Myocyte (in vitro differentiated cells): ENCODE results near the gene DNER. TPM values are rescaled to one million over a fixed set of nuclear protein-coding genes. Genes with fewer than 3 reads are reported as not detected.

Source experiments
- DNase-seq: peaks from one replicate; pipeline ENCODE4 v3.0.0-alpha.2; 2012; ENCODE audit warnings: low read depth
- total RNA-seq: library from RNA; depleted of rRNA; stranded (reverse); fragments of >200 nt; gene quantifications from 2 replicates; pipeline ENCODE4 v1.2.3, GENCODE V29; 2014

Gene DNER
- total RNA-seq, 1 donor from 2014 or later: 0.05 TPM

DNA sequence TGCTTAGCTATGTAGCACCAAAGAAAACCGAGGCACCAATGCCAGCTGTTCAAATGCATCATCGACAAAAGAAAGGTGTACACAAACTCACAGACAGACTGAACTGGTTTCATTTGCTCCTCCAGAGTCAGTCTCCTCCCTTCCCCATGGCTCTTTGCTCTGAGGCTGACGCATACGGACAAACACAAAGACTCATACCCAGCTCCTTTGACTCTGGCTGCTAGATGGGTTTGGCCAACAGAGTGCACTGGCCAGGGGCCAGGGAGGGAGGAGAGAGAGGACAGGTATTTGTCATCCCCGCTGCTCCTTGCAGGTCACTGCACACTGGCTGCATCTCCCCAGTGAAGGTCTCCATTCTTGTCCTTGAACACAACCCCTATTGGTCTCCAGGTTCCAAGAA lies 40.7 kb downstream of the DNER start:
- no peak for DNase-seq

DNA sequence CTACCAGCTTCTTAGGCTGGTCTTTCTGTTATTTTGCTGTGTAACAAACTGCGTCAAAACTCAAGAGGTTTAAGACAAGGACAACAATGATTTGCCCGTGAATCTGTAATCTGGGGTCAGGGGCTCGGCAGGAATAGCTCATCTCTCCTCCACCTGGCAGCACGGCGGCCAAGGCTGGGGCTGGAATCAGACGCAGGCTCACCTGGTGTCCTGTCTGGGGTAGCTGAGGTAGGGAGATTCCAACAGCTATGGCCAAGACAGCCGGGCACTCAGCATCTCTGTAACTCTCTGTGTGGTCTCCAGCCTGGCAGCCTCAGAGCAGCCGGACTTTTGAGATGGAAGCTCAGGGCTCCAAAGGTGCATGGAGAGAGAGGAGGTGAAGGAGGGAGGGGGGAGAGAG lies 42.3 kb downstream of the DNER start:
- no peak for DNase-seq

DNA sequence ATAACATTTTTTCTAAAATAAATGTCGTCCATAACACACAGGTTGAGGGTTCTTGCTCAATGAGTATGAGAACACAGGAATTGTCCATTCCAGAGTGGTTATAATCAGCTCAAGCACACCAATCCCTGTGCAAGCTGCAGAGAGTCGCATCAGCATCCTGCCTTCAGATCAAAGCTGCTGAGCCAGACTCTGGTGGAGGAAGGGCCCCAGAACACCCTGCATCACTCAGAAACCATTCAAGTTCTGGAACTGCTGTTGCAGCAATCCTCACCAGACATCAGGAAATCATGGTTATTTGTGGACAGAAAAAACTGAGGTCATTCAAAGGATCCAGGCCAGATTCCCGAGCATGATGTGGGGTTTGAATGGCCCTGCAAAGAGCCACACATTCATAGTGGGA lies 44.5 kb downstream of the DNER start:
- no peak for DNase-seq

DNA sequence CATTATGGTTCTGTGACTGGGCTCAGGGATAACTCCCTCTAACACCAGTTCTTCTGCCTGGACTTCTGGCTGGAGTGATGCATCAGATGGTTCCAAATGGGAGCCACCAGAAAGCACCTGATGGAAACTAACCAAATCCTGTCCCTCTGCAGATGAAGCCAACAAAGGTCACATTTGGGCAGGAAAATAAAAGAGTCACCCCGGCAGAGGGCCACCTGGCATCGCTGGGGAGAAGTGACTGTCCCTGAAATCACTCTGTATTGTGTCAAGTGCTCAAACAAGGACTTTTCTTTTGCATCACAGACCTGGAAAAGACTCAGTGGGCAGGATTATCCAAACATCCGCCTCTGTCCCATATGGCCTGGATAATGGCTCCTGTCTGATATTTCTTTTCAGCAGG lies 47.5 kb downstream of the DNER start:
- DNase-seq: no peak

DNA sequence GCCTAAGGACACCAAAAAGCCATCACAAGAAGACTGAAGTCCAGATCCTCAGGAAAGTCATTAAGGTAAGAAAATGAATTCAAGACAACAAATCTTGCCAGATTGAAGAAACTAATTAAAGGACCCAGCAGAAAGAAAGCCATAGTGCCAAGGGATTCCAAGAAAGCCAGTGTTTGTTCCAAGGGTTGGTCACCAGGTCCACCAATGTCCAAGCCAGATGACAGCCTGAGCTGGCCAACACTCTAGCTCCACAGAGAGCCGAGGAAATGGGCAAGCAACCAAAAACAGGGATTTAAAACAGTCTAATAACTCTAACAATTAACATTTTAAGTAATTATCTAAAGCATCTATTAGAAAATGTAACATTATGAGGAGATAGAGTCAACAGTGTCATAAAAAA lies 49.2 kb downstream of the DNER start:
- DNase-seq: no peak

DNA sequence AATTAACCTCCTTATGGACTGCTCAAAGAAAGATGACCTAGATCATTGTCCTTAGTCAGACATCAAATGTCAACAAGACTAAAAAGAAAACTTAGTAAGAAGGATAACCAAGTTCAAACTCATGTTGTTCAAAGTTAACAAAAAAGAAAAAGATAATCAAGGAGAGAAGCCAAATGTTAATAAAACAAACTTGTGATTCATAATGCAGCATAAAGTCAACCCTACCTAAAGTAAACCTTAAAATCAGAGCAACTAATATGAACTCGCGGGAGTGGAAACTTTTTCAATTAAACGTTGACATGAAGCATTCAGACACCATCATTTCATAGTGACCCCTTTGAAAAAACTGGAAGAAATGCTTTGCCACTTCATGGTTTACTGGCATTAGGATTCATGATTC lies 52.9 kb downstream of the DNER start:
- DNase-seq: no peak

DNA sequence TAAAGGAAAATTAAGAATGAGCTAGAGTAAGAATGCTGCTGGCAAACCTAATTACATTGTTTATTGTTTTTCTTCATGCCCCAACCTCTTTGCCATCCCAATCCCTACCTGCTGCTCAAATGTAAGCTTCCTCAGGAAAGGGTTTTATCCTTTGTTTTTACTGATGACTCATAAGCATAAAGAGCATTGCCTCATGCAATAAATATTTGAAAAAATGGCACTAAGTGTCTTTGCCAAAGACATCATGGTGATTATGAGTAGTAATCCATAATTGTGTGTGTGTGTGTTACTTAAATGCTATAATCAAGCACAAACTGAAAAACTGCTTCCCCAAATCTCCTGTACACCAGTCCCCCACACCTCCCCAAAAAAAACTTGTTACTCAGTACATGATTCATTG lies 53.4 kb downstream of the DNER start:
- DNase-seq: no peak

DNA sequence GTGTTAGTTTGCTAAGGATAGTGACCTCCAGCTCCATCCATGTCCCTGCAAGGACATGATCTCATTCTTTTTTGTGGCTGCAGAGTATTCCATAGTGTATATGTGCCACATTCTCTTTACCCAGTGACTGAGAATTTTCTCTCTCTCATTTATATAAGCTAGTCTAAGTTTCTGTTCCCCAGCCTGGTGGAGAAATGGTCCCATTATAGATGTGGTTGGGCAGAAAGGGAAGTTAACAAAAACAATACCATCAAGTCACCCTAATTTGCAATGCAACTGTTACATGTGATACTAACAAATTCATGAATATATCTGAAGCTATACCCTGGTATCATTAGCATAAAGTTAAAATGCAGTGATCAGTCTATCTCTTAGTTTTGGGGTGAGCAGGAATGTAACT lies 54.0 kb downstream of the DNER start:
- DNase-seq: no peak

DNA sequence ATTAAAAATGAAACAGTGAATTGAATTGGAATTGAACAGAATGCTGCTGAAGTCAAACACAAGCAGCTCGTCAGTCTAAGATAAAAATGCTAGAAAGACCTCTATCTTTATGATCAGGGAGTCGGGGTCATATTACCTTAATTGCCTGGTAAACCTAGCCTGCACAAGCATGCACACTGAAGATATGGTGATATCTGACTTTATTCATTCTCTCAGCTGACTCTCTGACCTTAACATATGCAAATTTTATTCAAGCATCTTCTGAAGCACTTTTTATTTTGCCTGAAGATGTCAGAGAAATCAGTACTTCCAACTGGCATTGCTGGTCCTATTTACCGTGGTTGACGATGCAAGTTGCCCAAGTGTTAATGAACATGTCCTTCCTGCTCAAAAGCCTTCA lies 56.4 kb downstream of the DNER start:
- DNase-seq: no peak

DNA sequence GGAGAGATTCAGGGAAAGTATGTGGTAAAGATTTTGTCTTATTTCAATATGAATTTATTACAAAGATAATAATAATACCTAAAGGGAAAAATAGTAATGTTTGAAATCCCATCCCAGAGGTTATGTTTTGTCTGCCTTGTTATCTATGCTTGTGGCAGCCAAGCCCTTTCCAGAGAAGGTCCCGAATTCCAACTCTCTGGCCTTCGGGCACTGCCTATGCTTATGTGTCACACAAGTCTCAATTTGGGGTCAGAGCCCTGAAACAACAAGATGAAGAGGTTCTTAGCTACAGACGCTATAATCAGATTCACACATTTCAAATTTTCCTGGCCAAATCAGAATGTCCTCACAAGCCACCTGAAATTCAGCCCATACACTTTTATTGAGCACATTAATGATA lies 59.9 kb downstream of the DNER start:
- DNase-seq: no peak

DNA sequence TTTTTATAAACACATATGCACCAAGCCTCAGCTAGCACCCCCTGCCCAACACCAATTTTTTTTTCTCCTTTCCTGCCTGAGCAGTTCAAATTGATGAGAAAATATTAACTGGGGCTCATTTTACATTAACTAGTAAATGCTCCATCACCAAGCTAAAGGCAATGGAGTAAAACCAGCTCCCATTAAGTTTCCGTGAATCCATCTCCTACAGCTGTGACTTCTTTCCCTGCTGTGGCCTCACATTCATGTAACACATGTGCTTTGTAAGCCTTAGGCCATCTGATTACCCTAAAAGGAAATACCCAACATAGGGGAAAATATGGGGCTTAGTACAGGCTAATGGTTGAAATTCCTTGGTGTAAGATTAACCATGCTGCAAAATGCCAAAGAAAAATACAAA lies 60.8 kb downstream of the DNER start:
- no peak for DNase-seq

DNA sequence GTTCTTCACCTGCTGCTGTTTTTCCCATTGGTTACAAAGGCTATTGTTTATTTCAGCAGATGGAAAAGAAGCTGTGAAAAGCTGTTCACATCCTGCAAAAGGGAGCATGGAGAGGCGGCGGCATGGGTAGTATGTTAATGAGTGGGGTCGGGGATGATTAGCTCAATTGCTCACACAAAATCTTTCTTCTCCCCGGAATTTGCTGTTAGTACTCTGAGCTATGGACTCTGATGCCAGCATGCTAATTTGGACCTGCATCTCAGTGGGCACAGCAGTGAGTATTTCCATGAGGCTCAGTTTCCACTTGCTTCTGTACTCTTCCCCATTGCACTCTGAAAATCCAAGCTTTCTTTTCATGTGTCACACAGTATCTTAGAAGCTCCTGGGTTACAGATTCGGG lies 61.6 kb downstream of the DNER start:
- DNase-seq: no peak

DNA sequence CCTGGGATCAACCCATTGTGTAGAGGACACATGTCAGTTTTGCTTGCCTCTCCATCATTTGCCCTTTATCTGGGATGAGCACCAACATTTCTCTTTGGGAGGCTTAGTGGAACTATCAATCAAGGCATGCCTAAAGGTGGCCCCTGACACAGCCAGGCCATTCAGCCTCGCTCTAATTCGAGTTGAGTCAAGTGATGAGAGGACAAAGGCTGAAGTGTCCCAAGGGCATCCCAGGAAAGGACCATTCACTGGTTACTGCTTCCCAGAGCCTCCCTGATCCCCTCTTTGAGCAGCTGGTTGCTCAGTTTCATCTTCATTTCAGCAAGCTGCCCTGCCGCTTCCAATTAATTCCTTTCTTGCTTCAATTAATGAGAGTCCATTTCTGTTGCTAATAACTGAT lies 63.5 kb downstream of the DNER start:
- no peak for DNase-seq

DNA sequence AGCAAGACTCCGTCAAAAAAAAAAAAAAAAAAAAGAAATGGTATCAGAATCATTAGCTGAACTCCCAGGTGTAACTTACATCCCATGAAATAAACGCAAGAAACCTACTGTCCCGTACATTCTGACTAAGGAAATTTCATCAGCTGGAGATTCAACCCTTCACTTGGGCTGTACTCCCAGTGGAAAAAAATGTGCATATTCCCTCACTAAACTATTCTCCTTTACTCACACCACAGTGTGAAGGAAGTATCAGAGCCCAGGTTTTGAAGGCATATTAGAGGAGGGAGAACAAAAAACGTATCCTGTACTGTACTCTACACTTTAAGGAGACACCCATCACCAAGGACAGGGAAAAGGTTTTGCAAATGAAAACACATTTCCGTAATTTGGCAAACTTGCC lies 64.3 kb downstream of the DNER start:
- no peak for DNase-seq

DNA sequence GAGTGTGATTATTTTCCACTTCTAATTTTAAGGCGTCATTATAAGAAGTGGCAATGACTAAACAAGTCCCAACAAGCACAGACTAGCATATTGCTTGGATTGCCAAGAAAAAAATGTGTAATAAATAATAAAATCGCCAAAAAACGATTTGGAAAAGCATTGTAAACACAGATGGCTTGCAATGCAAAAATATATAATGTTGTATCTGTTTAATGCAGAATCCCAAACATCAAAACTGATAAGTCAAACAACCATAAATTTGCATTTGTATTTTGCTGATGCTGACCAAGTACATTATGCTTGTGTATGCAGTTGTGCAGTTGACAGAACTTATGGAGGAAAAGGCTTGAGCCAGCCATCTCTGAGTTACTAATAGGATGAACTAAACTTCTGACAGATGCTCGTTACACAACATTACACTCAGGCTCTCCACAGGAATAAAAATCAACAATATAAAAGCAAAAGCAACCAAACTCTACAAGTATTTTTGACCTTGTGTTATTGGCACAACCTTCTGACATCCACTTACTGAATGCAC lies 68.1 kb downstream of the DNER start:
- no peak for DNase-seq

DNA sequence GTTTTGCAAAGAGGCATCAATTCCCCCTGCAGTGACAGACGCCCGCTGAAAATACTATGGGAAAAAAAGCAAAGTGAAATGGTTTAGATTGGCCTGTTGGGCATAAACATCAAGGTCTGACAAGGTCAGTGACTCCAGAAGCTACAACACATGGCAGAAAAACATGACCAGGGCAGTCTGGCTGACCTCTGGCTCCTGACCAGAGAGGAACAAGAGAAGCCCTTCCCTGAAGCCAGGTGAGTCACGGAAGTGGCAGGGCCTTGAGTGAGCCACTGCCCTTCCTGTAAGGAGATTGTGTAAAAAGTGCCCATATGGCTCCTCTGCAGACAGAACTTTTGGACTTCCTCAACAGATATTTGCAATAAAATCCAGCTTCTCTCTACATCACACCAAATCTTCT lies 72.0 kb downstream of the DNER start:
- no peak for DNase-seq

DNA sequence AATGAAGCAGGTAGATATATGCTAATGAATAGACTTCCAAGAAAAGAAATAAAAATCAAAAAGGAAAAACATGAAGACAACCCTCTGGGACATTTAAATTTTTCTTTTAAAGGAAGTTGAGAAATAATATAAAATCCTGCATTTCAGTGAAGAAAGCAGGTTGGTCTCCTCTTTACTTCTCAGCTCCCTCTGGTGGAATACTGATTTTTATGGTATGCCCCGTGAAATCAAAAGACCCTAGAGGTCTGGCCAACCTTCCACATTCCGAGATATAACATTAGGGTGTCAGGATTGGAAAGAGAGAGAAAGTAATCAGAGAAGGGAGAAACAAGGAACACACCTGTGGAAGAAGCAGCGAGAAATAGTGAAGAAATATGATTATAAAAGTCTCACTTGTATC lies 72.7 kb downstream of the DNER start:
- no peak for DNase-seq

DNA sequence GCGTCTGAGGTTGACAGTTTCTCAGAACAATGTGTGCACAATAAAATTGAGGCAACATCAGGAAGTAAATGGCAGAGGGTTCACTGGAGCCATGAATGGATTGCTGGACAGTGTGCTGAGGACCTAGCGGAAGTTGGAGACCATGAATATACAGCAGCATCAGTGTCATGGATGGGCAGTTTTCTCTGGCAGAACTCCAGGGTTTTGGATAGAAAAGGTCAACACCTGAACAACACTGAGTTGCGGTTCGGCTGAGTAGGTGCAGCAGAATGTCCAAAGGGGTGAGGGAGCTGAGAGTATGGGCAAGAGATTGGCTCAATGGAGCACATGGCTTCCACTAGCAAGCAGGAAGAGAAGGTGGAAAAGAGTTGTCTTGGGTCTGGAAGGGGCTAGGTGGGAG lies 73.7 kb downstream of the DNER start:
- DNase-seq: no peak

DNA sequence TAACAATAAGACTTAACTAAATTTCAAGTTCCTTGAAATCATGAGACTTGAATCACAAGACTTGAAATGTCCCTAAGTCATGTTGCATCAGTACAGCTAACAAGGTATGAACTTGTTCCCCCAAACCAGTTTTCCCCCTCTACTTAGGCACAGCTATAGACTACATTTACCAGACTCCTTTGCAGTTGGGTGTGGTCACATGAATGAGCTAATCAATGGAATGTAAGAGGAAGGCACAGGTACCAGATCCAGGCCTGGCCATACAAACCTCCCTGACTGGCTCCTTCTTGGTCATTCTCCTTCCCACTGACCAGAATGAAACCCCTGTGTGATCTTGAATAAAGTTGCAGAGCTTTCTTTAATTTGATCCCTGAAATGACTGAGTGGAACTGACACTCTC lies 77.8 kb downstream of the DNER start:
- DNase-seq: no peak

DNA sequence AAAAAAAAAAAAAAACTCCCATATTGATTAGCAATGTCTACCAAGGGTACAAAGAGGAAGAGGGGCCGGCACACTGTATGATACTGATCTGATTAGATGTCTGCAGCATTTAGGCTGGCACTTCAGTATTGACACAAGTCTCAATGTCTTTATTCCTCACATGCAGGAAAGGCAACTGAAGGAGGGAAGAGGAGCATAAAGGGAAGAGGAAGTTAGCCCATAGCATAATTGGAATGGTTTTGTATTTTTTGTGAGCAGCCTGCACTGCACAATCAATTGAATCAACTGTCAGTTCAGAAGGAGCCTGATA lies 79.0 kb downstream of the DNER start:
- DNase-seq: no peak

DNA sequence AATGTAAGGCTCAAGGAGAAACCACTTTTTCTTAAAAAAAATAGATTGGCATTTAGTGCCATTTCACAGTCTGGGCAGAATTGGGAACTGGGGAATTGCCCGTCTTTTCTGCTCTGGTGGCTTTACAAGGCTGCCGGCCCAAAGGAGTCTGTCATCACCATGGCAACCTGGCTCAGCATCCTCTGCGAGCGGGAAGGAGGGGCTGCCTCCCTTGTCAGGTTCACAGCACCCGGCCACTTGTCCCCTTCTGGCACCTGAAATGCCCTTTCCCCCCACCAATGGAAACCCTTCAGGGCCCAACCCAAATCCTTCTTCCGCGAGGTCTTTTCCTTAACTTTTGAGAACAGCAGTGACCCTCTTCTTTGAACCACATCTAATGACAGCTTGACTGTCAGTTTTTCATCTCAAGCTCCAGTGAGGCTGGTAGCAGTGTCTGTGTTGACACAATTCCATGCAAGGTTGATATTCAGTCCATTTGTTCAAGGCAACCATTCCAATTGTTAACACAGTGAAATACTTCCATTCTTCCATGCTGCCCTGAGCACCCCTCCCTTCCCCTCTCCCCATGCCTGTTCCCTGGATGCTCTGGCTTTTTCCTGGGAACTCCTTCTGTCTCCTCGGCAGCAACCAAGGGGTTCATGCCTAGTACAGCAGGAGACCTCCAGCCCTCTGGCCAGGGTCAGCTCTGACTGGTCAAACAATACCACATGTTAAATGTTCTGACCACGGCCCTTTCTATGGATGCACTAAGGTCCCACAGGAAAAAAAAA lies 79.6 kb downstream of the DNER start:
- no peak for DNase-seq

DNA sequence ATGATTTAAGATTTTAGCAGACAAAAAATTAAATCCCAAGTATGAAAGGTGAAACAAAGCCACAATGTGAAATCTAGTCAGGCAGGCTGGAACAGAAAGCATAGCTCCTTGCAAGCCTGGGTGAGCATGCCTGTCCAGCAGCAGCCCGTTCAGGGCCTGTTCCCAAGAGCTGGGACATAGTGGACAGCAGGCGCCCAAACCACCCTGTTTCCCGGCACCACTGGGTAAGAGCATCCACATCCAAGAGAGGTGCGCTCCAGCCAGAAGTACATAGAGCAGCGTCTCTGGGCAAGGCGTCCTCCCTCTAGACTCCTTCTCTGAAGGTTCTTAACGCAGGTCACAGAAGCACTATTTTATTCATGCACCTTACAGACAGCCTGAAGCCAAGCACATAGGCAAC lies 80.8 kb downstream of the DNER start:
- DNase-seq: no peak

DNA sequence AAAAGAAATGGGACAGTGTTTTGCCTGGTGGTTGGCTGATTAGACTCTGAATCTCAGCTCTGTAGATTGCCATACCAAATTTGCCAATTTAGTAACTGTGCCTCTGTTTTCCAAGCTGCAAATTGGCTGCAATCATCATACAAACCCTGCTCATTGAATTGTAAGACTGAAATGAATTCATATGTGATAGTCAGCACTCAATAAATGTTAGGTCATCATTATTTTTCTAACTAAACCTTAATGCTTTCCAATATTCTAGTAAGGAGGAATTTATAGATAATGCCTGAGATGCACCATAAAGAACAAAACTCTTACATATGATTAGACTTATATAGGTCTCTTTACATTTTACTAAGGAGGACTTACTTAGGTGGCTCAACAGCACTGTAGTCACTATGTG lies 85.3 kb downstream of the DNER start:
- DNase-seq: no peak

DNA sequence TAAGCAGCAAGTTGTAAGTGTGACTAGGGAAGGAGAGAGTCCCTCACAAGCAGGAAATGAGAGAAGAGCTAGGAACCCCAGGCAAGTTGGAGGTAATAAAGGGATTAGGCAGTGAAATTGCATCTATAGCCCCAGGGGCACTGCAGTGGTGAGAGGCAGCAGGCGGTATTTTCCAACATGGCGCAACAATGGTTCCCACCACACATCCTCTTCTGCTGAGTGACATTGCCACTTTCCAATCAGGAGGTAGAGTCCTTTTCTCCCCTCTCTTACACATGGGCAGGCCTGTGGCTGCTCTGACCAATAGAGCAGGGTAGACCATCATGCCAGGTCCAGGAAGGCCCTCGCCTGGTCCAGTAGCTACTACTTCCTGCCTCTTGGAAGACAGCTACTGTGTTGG lies 86.6 kb downstream of the DNER start:
- no peak for DNase-seq
